K562 (cell line): ENCODE measurements around the gene ZBTB7A. TPM values are rescaled to one million over a fixed set of nuclear protein-coding genes. Genes with fewer than 3 reads are reported as not detected.

Experiments
- ARID4B ChIP-seq: sonication (generic); formaldehyde crosslinking; IDR thresholded peaks from 2 replicates; pipeline ENCODE4 v1.8.0; 2022; ENCODE audit warnings: mild to moderate bottlenecking, missing genetic modification reagents
- ELK3 ChIP-seq: fragments of 450-650 bp; formaldehyde crosslinking; IDR thresholded peaks from 2 replicates; pipeline ENCODE4 v1.4.0; 2020; ENCODE audit warnings: mild to moderate bottlenecking
- HDAC2 ChIP-seq: fragments of 450-650 bp; IDR thresholded peaks from 2 replicates; pipeline ENCODE4 v1.6.1; 2016; ENCODE audit warnings: mild to moderate bottlenecking
- HOXB6 ChIP-seq: fragments of 250-450 bp; sonication (Bioruptor Pico); IDR thresholded peaks from 2 replicates; pipeline ENCODE4 v1.5.1; 2022; ENCODE audit warnings: mild to moderate bottlenecking, borderline replicate concordance
- MAX ChIP-seq: sonication (generic); formaldehyde crosslinking; IDR thresholded peaks from 2 replicates; pipeline ENCODE4 v1.9.0; 2022; ENCODE audit warnings: mild to moderate bottlenecking, missing genetic modification reagents
- NKRF ChIP-seq: fragments of 450-650 bp; IDR thresholded peaks from 2 replicates; pipeline ENCODE4 v1.6.1; 2016; ENCODE audit warnings: borderline replicate concordance
- PCBP1 ChIP-seq: fragments of 200-400 bp; formaldehyde crosslinking; IDR thresholded peaks from 2 replicates; pipeline ENCODE4 v1.6.1; 2018; ENCODE audit warnings: mild to moderate bottlenecking, low read depth, low read length; ENCODE audit not compliant: poor library complexity, severe bottlenecking
- PRDM10 ChIP-seq: fragments of 450-650 bp; IDR thresholded peaks from 2 replicates; pipeline ENCODE4 v1.6.1; 2018; ENCODE audit not compliant: partially characterized antibody
- RBFOX2 ChIP-seq: fragments of 200-400 bp; formaldehyde crosslinking; IDR thresholded peaks from 2 replicates; pipeline ENCODE4 v1.6.1; 2017; ENCODE audit warnings: low read depth, mild to moderate bottlenecking, low read length, moderate library complexity
- ZBTB7A ChIP-seq: IDR thresholded peaks from 2 replicates; pipeline ENCODE4 v1.6.1; 2011; ENCODE audit warnings: low read depth, mild to moderate bottlenecking, low read length, moderate library complexity, borderline replicate concordance; ENCODE audit not compliant: control insufficient read depth
- ZNF740 ChIP-seq, 3 experiments: fragments of 200-800 bp in 1 of 3; sonication (Bioruptor generic) in 1 of 3; sonication (generic) in 1 of 3; formaldehyde crosslinking in 1 of 3; IDR thresholded peaks; 2 replicates each; pipeline versions ENCODE4 v1.6.1 to v1.8.0; 2016 to 2022; ENCODE audit warnings: mild to moderate bottlenecking in 2 of 3, missing compliant biosample characterization in 2 of 3, missing genetic modification characterization in 2 of 3, missing genetic modification reagents in 1 of 3
- polyA plus RNA-seq, 8 experiments: library from polyadenylated mRNA; depleted of rRNA in 4 of 8; stranded (reverse) in 5 of 8; unstranded in 3 of 8; fragments of >200 nt; fragmentation: Nextera tagmentation in 2 of 8; fragmentation: Illumina TruSeq in 1 of 8; extraction: Ambion mirVana in 2 of 8; extraction: Trizol in 1 of 8; gene quantifications; 2 replicates each; pipeline versions ENCODE4 v1.2.1 to v1.2.3, GENCODE V29; 2011 to 2014; ENCODE audit warnings: inconsistent platforms in 1 of 8, missing spikeins in 1 of 8
- total RNA-seq, 7 experiments: library from RNA; depleted of rRNA in 6 of 7; stranded (reverse); fragments of >200 nt in 6 of 7; fragmentation: Illumina TruSeq in 2 of 7; extraction: Trizol in 2 of 7; gene quantifications; 2 replicates each; pipeline versions ENCODE4 v1.2.1 to v1.2.3, GENCODE V29; 2011 to 2021; ENCODE audit warnings: low replicate concordance in 1 of 7

Gene ZBTB7A
- total and polyA plus RNA-seq, 9 of the 15 experiments (the other 6 are each of a cell fraction or from before 2014, with no cell fraction given) = 0.11 to 34.0 (median 4.6) TPM

GRCh38 chr19:4063369-4064148 lies 3.1 kb downstream of the ZBTB7A start (continued):
- peak; percentile 46; the same call in 1 of the 2 replicates for TF ChIP-seq NKRF
- TF ChIP-seq PCBP1 = peak; percentile 13
- 0 out of 2 replicates have a peak, but pooled peaks have one; percentile 8 for TF ChIP-seq MAX (CRISPR knock-in tag)
- peak; percentile 64 for TF ChIP-seq RBFOX2
- TF ChIP-seq ZNF740 (CRISPR knock-in tag; IDR thresholded peaks at IDR 0.05) = 0 out of 2 replicates have a peak, but pooled peaks have one; percentile 12
- no peak for TF ChIP-seq ZNF740 (tag; IDR thresholded peaks at IDR 0.05)
- TF ChIP-seq HDAC2 = 0 out of 2 replicates have a peak, but pooled peaks have one; percentile 30
- TF ChIP-seq ELK3 = no peak
- no peak for TF ChIP-seq HOXB6
- TF ChIP-seq ARID4B (CRISPR knock-in tag) = 0 out of 2 replicates have a peak, but pooled peaks have one; percentile 14
- TF ChIP-seq ZBTB7A = peak; percentile 21; the same call in 1 of the 2 replicates
- peak; percentile 89 for TF ChIP-seq PRDM10
